Stimulated activated naive CD8-positive, alpha-beta T cell treated with anti-CD3 and anti-CD28 coated beads, Interleukin-15, Interleukin-2, amounts not matched to agents 100 U/mL and 50 U/mL, for 24 hours (primary cell): ENCODE data around the gene RRAD.
"Not testable (repeated sequence)": the region's sequence is repeated elsewhere in the genome, so short reads cannot be mapped to it uniquely, and the experiment has no call there.

Source experiments
- ATAC-seq: fragments of 150-1000 bp; cut with Tn5 transposase; one replicate; pipeline ENCODE4 v1.10.0; 2021
- DNase-seq: peaks from one replicate; pipeline ENCODE4 v3.0.0; 2021

Gene RRAD

DNA sequence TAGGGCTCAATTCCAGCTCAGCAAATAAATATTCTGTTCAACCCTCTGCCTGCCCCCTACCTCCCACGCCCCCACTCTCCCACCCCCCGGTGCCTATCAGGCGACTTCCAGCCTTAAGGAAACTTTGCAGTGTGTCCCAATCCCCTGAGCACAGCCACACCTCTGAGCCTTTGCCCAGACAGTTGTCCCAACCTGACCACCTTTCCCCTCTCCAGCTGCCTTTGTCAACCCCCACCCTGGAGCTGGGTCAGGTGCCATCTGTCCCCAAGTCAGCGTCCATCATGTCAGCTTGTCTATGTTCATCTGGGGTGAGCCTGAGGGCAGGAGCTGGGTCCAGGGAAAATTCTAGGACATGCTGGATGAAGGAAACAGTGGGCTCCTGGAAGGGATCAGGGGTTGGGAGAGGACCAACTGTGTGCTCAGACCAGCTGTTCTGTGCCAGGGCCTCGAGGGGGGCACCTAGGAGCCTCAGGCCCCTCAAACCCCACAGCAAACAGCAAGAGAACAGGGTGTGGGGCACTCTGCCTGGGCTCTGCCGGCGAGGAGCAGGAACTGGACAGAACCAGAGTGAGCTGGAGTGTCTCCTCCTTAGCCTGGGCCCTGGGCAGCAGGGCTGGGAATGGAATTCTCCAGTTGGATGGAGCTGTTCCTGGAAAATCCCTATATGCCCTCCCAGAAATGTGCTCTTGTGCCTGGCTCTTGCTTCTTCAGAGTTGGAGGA, 24.5 kb downstream of the RRAD start:
- ATAC-seq (no peak), DNase-seq (no peak)

DNA sequence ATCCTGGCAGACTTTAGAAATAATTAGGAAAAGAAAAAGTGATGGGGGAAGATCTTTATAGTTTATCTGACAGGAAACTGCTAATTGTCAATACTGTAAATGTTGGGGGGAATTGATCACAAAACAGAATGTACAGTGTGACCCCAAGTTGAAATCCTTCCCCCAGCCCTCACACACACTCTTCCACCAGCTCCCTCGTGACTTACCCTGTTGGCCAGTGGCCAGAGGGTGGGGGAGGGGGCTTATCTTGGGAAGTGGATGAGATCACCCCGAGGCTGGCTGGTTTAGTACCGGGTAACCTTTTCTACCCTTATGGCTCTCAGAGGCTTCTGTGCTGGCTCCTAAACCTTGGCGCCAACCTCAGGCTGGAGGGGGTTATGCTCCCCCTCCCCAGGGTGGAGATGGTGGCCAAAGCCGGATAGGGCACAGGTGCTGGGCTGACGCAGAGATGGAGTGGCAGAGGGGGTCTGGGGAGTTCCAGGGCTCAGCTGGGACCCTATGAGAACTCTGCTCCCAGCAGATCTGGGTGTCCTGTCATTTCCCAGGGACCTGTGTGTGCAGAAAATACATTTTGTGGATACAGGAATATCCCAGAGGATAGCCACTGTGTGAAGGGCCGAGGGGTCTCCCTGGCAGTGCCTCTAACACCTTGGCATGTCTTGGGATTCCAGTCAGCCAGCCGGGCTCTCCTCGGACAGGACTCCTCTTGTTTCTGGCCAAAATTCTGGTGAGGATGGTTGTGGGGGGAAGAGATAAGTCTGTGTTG, 25.2 kb downstream of the RRAD start:
- ATAC-seq (no peak), DNase-seq (no peak)

DNA sequence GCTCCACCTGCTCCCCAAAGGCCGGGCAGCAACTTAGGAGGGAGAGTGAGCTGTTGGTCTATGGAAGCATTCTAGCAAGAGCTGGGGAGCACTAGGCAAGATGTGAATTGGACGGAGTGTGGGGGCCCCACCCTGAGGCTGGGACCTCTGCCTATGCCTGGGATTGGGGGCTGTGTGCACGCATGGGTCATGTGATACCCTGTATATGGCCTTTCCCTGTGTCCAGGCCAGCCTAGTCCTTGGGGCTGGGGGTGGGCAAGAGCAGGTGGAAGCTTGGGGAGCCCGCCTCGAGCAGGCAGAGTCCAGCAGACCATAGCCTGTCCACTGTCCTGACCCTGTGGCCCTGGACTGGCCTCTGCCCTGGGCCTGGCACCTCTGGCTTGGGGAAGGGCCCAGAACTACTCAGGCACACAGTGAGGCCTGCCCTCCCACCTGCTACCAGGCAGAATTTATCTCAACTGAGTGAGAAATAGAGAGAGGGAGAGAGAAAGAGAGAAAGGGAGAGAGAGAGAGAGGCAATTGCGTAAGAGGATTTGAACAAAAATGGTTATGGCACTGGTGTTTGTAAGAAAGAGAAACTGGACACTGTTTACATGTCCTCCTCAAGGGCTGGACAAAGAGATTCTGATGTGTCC, 25.9 kb downstream of the RRAD start:
- ATAC-seq (no peak), DNase-seq (no peak)

DNA sequence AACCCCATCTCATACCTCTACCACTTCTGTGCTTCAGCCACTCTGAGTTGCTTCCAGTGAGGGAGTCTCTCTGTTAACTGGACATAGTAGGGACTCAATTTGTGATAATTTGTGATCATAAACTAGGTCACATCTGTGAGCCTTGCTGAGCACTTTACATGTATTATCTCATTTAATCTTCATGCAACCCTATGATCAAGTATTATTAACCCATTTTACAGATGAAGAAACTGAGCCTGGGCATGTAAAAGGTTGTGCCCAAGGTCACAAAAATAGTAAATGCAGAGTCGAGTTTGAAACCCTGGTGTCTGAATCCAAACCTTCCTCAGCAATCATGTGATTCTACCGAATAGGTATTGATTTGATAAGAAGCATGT, 26.4 kb downstream of the RRAD start:
- ATAC-seq = no peak
- no peak for DNase-seq

DNA sequence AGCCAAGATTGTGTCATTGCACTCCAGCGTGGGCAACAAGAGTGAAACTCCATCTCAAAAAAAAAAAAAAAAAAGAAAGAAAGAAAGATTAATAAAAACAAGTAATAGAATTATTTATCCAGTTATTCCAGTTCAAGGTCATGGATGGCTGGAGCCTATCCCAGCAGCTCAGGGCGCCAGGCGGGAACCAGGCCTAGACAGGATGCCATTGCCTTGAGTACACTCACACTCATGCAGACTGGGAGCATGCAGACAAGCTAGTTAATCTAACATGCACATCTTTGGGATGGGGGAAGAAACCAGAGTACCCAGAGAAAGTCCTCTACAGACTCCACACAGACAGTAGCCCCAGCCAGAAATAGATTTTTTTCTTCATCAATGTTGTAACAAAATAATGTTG, 27.1 kb downstream of the RRAD start:
- DNase-seq (no peak), ATAC-seq (no peak)

DNA sequence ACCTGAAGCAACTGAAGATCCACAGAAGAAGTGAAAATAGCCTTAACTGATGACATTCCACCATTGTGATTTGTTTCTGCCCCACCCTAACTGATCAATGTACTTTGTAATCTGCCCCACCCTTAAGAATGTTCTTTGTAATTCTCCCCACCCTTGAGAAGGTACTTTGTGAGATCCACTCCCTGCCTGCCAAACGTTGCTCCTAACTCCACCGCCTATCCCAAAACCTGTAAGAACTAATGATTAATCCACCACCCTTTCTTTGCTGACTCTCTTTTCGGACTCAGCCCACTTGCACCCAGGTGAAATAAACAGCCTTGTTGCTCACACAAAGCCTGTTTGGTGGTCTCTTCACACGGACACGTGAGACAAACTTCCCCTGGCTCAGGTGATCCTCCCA, 28.7 kb downstream of the RRAD start:
- ATAC-seq, DNase-seq: not testable (repeated sequence)

DNA sequence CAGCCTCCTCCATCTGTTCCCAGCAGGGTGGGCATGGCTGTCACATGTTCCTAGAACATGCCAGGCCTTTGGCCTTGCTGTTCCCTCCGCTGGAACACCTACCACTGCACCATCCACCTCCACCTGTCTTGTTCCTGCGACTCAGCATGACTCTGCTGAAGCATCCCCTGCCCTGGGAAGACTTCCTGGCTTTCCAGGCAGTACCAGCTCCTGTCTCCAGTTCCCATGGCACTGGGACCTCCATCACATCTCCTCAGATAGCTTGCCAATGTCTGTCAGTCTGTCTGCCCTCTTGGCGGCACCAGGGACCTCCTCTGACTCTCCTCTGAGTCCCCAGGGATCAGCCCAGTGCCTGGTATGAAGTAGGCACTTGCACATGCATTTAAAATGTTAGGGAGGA, 29.3 kb downstream of the RRAD start:
- ATAC-seq = no peak

DNA sequence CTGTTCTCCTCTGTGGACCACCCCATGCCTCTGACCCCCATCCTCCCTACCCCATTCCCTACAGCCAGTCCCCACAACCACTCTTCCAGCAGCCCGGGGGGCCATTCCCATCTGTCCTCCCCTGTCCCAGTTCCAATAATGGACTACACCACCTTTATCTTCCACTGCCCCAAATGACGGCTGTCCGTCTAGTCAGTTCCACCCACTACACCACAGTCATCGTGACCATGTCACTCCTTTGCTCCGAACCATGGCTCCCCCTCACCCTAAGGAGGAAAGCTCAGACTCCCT, 29.7 kb downstream of the RRAD start:
- ATAC-seq (no peak), DNase-seq (no peak)

More for the DNA sequence above, 29.3 kb downstream of the RRAD start:
- no peak for DNase-seq

DNA sequence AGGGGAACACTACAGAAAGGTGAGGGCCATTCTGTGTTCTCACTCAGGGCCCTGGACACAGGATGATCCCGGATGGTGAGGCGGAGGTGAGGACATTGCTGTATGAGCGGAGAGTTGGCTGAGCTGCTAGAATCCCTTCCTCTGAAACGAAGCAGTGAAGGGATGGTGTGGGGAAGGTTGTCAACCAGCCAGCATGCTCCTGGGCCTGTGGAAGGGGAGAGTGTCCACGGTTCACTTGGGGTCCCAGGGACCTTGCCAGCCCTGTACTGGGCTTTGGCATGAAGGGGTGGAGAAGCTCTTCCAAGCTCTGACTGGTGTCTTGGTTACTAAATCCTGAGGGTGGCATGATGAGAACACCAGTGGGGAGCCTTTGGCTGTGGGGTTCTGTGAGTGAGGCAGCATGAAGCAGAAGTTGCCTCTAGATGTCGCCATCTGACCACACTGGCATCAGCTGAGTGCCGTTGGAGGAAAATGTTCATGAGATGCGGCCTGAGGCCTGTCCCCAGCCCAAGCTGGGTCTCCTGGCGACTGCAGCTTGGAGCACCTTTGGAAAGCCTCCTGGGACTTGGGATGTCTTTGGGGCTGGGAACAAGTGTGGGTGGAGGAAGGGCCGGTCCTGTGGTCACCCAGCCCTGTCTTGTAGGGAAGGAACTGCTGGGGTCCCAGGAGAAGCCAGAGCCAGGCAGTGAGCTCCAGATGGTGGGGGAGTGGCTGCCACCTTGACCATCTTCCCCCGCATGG, 30.2 kb downstream of the RRAD start:
- ATAC-seq = peak; percentile 77

DNA sequence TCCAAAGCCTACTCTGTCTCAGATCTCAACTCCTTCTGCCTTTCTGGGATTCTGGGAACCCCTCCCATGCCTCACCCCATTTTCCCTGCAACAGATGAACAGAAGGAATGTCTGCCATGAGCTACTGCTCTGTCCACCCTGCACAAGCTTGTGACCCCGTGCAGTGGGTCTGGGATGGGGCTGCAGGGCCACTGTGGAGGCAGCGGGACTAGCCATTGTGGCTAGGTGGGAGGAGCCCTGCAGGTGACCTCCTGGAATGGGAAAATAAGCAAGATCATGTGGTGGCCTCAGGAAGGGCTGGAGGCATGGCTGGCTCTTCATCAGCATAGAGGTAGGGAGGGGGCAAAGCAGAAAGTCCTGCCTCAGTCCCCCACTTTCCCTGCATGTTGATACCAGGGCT, 31.3 kb downstream of the RRAD start:
- ATAC-seq (no peak), DNase-seq (no peak)

More for the DNA sequence above, 30.2 kb downstream of the RRAD start:
- peak; percentile 57 for DNase-seq

DNA sequence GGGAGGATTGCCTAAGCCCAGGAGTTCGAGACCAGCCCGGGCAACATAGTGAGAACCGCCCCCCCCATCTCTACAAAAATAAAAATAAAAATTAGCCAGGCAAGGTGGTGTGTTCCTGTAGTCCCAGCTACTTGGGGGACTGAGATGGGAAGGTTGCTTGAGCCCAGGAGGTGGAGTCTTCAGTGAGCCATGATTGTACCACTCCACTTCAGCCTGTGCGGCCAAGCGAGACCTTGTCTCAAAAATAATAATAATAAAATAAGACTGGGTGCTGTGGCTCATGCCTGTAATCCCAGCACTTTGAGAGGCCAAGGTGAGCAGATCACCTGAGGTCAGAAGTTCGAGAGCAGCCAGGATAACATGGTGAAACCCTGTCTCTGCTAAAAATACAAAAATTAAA, 33.5 kb downstream of the RRAD start:
- no peak for ATAC-seq
- no peak for DNase-seq

DNA sequence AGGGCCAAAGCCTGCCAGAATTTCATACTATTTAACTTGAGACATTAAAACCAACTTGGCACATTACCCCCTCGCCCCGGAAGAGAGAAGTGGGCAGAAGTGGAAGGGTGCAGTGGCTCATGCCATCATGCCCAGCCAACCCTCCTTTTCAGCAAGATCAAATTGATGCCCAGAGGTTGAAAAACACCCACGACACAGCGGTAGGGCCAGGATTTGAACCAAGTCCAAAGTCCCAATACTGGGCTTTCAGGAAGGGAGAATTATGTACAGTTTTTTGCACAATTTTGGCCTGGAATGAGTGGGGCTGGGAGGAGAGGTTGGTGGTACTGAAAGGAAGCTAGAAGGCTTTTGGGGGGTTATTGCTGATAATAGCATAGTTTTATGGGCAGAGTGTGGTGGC, 34.0 kb downstream of the RRAD start:
- DNase-seq (no peak), ATAC-seq (no peak)

DNA sequence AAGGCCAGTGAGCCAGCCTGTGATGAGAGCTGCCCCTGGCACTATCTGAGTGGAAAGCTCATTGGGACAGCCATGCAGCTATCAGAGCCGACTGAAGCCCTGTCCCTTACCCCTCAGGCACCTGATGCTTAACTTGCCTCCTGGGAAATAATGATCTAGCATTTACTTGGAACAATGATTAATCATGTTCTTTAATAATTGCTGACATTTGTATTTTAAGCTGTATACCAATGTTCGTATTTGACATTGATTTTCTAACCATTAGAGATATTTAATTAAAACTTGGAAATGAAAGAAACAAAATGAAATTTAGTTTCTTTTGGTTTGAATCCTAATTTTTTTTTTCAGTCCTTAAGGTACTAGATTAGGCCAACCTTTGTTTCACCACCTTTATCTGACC, 34.5 kb downstream of the RRAD start:
- ATAC-seq (no peak), DNase-seq (no peak)

DNA sequence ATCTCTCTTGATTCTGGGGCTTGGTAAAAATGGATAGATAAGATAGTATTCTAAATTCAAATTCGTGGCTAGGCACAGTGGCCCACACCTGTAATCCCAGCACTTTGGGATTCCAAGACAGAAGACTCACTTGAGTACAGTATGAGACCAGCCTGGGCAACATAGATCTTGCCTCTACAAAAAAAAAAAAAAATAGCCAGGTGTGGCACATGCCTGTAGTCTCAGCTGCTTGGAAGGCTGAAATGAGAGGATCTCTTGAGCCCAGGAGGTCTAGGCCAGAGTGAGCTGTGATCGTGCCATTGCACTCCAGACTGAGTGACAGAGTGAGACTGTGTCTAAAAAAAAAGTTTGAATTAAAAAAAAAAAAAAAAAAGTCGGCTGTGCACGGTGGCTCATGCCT, 35.7 kb downstream of the RRAD start:
- ATAC-seq (no peak), DNase-seq (no peak)

DNA sequence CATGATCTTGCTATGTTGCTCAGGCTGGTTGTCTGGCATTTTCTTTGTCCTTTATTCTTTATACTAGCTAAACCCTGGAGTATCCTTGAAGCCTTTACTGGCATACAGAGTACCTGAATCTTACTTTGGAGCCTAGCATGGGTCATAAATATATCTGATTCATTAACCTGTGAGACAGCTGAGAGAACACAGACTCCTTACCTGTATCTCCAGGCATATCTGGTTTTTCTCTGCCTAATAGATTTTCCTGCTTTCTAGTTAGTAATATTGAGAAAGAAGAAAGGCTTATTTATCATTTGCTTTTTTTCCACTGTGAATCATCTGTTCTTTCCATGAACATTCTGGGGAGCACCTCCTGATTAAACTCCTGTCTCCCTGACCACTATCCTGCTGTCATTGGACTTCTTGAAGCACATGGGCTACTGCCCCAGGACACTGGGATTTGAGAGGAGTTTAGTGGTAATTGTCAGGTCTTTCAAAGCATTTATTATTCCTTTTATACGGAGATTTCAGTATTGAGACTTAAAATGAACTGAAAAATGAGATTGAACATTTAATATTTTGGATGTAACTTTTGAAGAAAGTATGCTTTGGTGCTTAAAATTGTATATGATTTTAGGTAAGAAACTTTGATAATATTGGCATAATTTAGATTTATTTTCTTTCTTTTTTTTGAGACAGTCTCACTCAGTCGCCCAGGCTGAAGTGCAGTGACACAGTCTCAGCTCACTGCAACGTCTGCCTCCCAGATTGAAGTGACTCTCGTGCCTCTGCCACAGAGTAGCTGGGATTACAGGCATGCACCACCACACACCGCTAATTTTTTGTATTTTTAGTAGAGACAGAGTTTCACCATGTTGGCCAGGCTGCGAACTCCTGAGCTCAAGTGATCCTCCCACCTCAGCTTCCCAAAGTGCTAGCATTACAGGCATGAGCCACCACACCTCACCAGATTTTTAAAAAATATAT, 36.4 kb downstream of the RRAD start:
- ATAC-seq = no peak

DNA sequence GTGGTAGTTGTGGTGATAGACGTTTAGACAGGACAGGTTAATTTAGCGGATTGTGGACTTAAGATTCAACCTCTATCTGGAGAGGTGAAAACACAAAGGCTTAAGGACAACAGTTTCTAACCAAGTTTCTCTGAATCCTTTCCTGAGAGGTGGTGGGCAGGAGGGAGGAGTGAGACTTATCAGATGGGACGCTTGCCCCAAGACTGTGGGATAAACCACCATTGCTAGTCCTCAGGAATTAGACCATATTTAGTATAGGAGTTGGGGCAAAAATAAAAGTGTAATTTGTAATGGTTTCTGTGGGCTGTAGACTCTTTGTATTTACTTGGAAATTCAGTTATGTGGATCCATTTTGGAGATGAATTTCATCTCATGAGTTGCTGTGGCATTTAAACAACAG, 38.4 kb downstream of the RRAD start:
- ATAC-seq (no peak), DNase-seq (no peak)

More for the DNA sequence above, 36.4 kb downstream of the RRAD start:
- DNase-seq = no peak

DNA sequence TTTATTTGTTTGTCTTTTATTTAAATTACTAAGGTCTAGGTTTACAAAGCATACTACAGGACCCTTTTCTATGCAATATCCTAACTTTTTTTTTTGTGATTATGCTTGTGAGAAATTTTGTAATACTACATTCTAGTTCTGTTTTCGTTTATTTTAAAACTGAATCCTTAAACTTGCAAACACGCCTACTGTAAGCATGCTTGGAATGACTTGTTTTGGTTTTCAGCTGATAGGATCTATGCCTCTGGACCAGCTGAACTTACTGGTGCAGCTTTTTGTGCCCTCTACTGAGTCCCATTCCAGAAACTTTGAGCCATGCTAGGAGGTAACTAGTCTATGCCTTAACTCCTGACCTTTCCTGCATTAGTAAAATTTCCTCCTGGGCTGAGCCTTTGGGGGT, 39.0 kb downstream of the RRAD start:
- DNase-seq = no peak
- no peak for ATAC-seq

DNA sequence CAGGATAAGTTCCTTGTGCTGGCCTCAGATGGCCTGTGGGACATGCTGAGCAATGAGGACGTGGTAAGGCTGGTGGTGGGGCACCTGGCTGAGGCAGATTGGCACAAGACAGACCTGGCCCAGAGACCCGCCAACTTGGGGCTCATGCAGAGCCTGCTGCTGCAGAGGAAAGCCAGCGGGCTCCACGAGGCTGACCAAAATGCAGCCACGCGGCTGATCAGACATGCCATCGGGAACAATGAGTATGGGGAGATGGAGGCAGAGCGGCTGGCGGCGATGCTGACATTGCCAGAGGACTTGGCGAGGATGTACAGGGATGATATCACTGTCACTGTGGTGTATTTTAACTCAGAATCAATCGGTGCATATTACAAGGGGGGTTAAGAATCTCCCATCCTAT, 39.8 kb downstream of the RRAD start:
- DNase-seq = no peak
- ATAC-seq = no peak

DNA sequence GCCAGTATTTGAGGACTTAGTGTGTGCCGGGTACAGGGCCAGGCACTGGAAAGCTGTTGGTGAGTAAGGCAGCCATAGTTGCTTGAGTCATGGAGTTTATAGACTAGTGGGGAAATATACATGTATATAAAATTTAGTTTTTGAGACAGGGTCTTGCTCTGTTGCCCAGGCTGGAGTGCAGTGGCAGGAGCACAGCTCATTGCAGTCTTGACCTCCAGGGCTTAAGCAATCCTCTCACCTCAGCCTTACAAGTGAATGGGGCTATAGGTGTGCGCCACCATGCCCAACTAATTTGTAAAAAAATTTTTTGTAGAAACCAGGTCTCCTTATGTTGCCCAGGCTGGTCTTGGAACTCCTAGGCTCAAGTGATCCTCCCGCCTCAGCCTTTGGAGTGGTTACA, 42.6 kb downstream of the RRAD start:
- ATAC-seq (no peak), DNase-seq (no peak)

DNA sequence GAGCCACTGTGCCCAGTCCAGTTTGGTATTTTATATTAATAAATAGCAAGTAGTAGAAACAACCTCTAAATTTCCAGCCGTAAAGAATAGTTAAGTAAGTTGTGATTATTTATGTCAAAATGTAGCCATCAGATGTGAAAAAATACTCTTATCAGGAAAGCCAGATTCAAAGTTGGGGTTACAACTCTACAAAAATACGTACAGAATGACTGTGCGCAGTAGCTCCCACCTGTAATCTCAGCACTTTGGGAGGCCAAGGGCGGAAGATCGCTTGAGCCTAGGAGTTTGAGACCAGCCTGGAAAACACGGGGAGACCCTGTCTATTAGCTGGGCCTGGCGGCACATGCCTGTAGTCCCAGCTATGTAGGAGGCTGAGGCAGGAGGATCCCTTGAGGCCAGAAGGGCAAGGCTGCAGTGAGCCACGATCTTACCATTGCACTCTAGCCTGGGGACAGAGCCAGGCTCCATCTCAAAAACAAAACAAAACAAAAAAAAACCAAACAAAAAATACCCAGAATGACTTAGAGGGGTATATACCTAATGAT, 43.3 kb downstream of the RRAD start:
- ATAC-seq = no peak
- DNase-seq = no peak

DNA sequence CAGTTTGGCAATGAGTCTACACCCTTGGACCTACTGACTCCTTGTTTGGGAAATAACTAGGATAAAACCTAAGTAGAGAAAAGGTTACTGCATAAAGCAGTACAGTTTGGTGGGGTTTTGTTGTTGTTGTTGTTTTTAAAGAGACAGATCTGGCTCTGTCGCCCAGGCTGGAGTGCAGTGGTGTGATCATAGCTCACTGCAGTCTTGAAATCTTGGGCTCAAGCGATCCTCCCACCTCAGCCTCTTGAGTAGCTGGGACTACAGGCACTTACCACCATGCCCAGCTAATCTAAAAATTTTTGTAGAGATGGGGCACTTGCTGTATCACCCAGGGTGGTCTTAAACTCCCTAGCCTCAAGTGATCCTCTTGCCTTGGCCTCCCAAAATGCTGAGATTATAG, 43.8 kb downstream of the RRAD start:
- no peak for ATAC-seq
- no peak for DNase-seq
